ENCODE data around the gene ARID5A.

DNA sequence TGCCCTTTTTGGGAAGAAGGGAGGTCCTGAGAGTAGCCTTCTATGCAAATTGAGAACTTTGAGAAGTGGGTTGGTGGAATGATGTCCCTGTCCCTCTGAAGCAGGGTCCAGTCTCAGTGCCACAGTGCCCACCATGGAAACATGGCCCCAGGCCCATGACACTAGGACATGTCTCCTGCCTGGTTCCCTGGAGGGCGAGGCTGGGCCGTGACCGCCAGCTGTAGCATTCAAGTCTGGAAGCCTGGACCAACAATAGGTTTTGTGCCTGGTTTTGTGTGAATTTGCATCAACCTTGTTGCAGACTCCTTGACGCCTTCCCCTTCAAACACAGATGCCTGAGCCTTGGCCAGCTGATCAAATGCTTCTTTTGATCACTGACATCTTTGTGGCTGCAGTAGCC is 27.5 kb downstream of the ARID5A start:
- TF ChIP-seq, protein P1, sequence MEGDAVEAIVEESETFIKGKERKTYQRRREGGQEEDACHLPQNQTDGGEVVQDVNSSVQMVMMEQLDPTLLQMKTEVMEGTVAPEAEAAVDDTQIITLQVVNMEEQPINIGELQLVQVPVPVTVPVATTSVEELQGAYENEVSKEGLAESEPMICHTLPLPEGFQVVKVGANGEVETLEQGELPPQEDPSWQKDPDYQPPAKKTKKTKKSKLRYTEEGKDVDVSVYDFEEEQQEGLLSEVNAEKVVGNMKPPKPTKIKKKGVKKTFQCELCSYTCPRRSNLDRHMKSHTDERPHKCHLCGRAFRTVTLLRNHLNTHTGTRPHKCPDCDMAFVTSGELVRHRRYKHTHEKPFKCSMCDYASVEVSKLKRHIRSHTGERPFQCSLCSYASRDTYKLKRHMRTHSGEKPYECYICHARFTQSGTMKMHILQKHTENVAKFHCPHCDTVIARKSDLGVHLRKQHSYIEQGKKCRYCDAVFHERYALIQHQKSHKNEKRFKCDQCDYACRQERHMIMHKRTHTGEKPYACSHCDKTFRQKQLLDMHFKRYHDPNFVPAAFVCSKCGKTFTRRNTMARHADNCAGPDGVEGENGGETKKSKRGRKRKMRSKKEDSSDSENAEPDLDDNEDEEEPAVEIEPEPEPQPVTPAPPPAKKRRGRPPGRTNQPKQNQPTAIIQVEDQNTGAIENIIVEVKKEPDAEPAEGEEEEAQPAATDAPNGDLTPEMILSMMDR (IDR thresholded peaks at IDR 0.05) = no peak
- no peak for TF ChIP-seq POLR2A (IDR thresholded peaks at IDR 0.05)
